GM18511 (cell line): ENCODE results near the gene TJP3.

Source experiments
- ATAC-seq: cut with Tn5 transposase; IDR thresholded peaks from one replicate; pipeline ENCODE4 v1.9.1; 2021; ENCODE audit warnings: mild to moderate bottlenecking, moderate library complexity; ENCODE audit not compliant: unreplicated experiment

The TJP3 gene

GRCh38 chr19:3670796-3671679 is 37.1 kb upstream of the TJP3 start:
- no peak for ATAC-seq

GRCh38 chr19:3671680-3672574 is 36.3 kb upstream of the TJP3 start:
- no peak for ATAC-seq

GRCh38 chr19:3672575-3672948 is 35.6 kb upstream of the TJP3 start:
- no peak for ATAC-seq

GRCh38 chr19:3672993-3673392 is 35.2 kb upstream of the TJP3 start:
- no peak for ATAC-seq

GRCh38 chr19:3673506-3674439 is 34.4 kb upstream of the TJP3 start:
- ATAC-seq, result no peak

- no peak for ATAC-seq
Observed at GRCh38 chr19:3674784-3675543, 33.2 kb upstream of the TJP3 start.

GRCh38 chr19:3678188-3678587 is 30.0 kb upstream of the TJP3 start:
- no peak for ATAC-seq

GRCh38 chr19:3679138-3679537 is 29.0 kb upstream of the TJP3 start:
- ATAC-seq, result no peak

GRCh38 chr19:3679581-3679980 is 28.6 kb upstream of the TJP3 start:
- no peak for ATAC-seq

GRCh38 chr19:3680939-3681338 is 27.2 kb upstream of the TJP3 start:
- ATAC-seq, result no peak

- ATAC-seq, result no peak
Observed at GRCh38 chr19:3682286-3682685, 25.9 kb upstream of the TJP3 start.

- ATAC-seq, result no peak
Observed at GRCh38 chr19:3682741-3683404, 25.3 kb upstream of the TJP3 start.

GRCh38 chr19:3683405-3684053 is 24.7 kb upstream of the TJP3 start:
- ATAC-seq, result no peak

- peak; percentile 52 for ATAC-seq
Observed at GRCh38 chr19:3684054-3684816, 23.9 kb upstream of the TJP3 start.

GRCh38 chr19:3684817-3685410 is 23.3 kb upstream of the TJP3 start:
- no peak for ATAC-seq

GRCh38 chr19:3687393-3687773 is 20.8 kb upstream of the TJP3 start:
- no peak for ATAC-seq

GRCh38 chr19:3687774-3688706 is 20.1 kb upstream of the TJP3 start:
- no peak for ATAC-seq
